Upper lobe of left lung (tissue), 6 donors: ENCODE results near the gene WFDC2. TPM values are rescaled to one million over a fixed set of nuclear protein-coding genes. Genes with fewer than 3 reads are reported as not detected.

Experiments
- ATAC-seq, 2 donors: fragments of 200-7000 bp; cut with Tn5 transposase; one replicate each; pipeline ENCODE4 v1.9.1; 2022; ENCODE audit warnings: mild to moderate bottlenecking in 2 of 2, moderate library complexity in 2 of 2; ENCODE audit not compliant: low FRiP score in 2 of 2
- DNase-seq, 2 donors: peaks; one replicate each; pipeline ENCODE4 v3.0.0-alpha.2; 2019 to 2020
- H3K27ac ChIP-seq, 4 donors: fragments of 200-600 bp; sonication (generic); one replicate each; pipeline ENCODE4 v1.5.1; 2016 to 2019
- H3K27me3 ChIP-seq, 4 donors: fragments of 200-600 bp; sonication (generic); one replicate each; pipeline ENCODE4 v1.5.1; 2017 to 2019
- H3K36me3 ChIP-seq, 4 donors: fragments of 200-600 bp; sonication (generic); one replicate each; pipeline ENCODE4 v1.5.1; 2016 to 2019
- H3K4me1 ChIP-seq, 4 donors: fragments of 200-600 bp; sonication (generic); one replicate each; pipeline ENCODE4 v1.5.1; 2018 to 2019
- H3K4me3 ChIP-seq, 4 donors: fragments of 200-600 bp; sonication (generic); one replicate each; pipeline ENCODE4 v1.5.1; 2017 to 2019; ENCODE audit warnings: mild to moderate bottlenecking in 2 of 4, moderate library complexity in 1 of 4
- H3K9me3 ChIP-seq, 4 donors: fragments of 200-600 bp; sonication (generic); one replicate each; pipeline ENCODE4 v1.5.1; 2018 to 2019
- CTCF ChIP-seq, 6 experiments: fragments of 450-650 bp in 4 of 6; fragments of 200-600 bp in 2 of 6; sonication (generic) in 2 of 6; IDR thresholded peaks; one replicate each; pipeline ENCODE4 v1.5.1; 2016 to 2019; ENCODE audit warnings: antibody characterized with exemption in 6 of 6
- EP300 ChIP-seq, 4 donors: sonication (generic); formaldehyde crosslinking; IDR thresholded peaks; one replicate each; pipeline ENCODE4 v1.5.1; 2017; ENCODE audit warnings: antibody characterized with exemption in 4 of 4, control low read depth in 2 of 4
- POLR2A ChIP-seq, 4 donors: fragments of 450-650 bp; IDR thresholded peaks; one replicate each; pipeline ENCODE4 v1.5.1; 2016 to 2017; ENCODE audit warnings: antibody characterized with exemption in 4 of 4, mild to moderate bottlenecking in 2 of 4
- POLR2AphosphoS5 ChIP-seq, 2 donors: sonication (generic); formaldehyde crosslinking; IDR thresholded peaks; one replicate each; pipeline ENCODE4 v1.5.1; 2017; ENCODE audit warnings: antibody characterized with exemption in 2 of 2
- WGBS, 2 donors: methylation state at CpG; one replicate each; pipeline ENCODE4 v1.1.5; 2017 to 2018; 5-methylcytosine and 5-hydroxymethylcytosine counted together
- total RNA-seq, 6 donors: library from RNA; depleted of rRNA in 4 of 6; stranded (reverse); fragments of >200 nt in 4 of 6; gene quantifications; one replicate each; pipeline versions ENCODE4 v1.1.0 to v1.2.1, GENCODE V29; 2016 to 2021
- donor health status: DM: no; HTN: no; CAD: no; lungs with moderate emphysema.
- donor health status: DM: no; HTN: yes; CAD: no; lungs with severe emphysema.

WFDC2 gene
- total RNA-seq, 6 donors from 2014 or later = 91.7 to 163 (median 135) TPM

GRCh38 chr20:45450097-45450818 is 19.3 kb upstream of the WFDC2 start:
- 64 to 70% methylated on average over 3 to 5 of the region's 5 CpGs for WGBS, 2 donors
- peaks cover 0 to 14% (median 0%) of the 10 kb centered on the region in 4 donors for H3K4me1 ChIP-seq
- TF ChIP-seq CTCF (IDR thresholded peaks at IDR 0.05) (peak in 5 of 6 experiments; percentile 13 to 58 (median 48)), POLR2A (IDR thresholded peaks at IDR 0.05) (no peak), EP300 (IDR thresholded peaks at IDR 0.05) (no peak)
- ATAC-seq = peak; percentile 6 to 82
- H3K4me3 ChIP-seq = no peak overlapping the region
- no peaks in the 10 kb centered on the region for H3K27me3 ChIP-seq
- peak overlapping the region in 1 of 4 donors; percentile 36 for H3K27ac ChIP-seq
- H3K9me3 ChIP-seq = no peaks in the 10 kb centered on the region
- H3K36me3 ChIP-seq = no peaks in the 10 kb centered on the region
- peak in 1 of 2 donors; percentile 31 for DNase-seq

- Histone ChIP-seq H3K4me1 (peaks cover 0 to 14% (median 0%) of the 10 kb centered on the region in 4 donors), H3K27me3 (no peaks in the 10 kb centered on the region), H3K9me3 (no peaks in the 10 kb centered on the region), H3K27ac (peak overlapping the region in 1 of 4 donors; percentile 50), H3K36me3 (no peaks in the 10 kb centered on the region), H3K4me3 (no peak overlapping the region)
- 52 to 60% methylated on average over 4 of the region's 4 CpGs for WGBS, 2 donors
- DNase-seq (peak in 1 of 2 donors; percentile 29), ATAC-seq (no peak)
- TF ChIP-seq EP300 (IDR thresholded peaks at IDR 0.05) (no peak), POLR2A (IDR thresholded peaks at IDR 0.05) (no peak), CTCF (IDR thresholded peaks at IDR 0.05) (no peak), POLR2AphosphoS5 (IDR thresholded peaks at IDR 0.05) (no peak)
Observed at GRCh38 chr20:45452238-45452637, 17.3 kb upstream of the WFDC2 start.

GRCh38 chr20:45452772-45453691 is 16.5 kb upstream of the WFDC2 start:
- no peak for ATAC-seq

GRCh38 chr20:45456632-45457031 is 12.9 kb upstream of the WFDC2 start:
- peak in 1 of 2 donors; percentile 34 for ATAC-seq
- H3K27me3 ChIP-seq = no peaks in the 10 kb centered on the region
- no peak overlapping the region for H3K4me3 ChIP-seq
- peaks cover 0 to 14% (median 0%) of the 10 kb centered on the region in 4 donors for H3K4me1 ChIP-seq
- H3K9me3 ChIP-seq = no peaks in the 10 kb centered on the region
- no peaks in the 10 kb centered on the region for H3K36me3 ChIP-seq
- H3K27ac ChIP-seq = no peak overlapping the region
- 25 to 31% methylated on average over 6 of the region's 6 CpGs for WGBS, 2 donors
- DNase-seq = peak in 1 of 2 donors; percentile 76
- TF ChIP-seq POLR2AphosphoS5 (IDR thresholded peaks at IDR 0.05) (no peak), CTCF (IDR thresholded peaks at IDR 0.05) (peak in 5 of 6 experiments; percentile 16 to 52 (median 32))

More at GRCh38 chr20:45452772-45453691, 16.5 kb upstream of the WFDC2 start:
- Histone ChIP-seq H3K27ac (peak overlapping the region in 2 of 4 donors; percentile 50 to 52), H3K27me3 (no peaks in the 10 kb centered on the region), H3K4me3 (no peak overlapping the region), H3K9me3 (no peaks in the 10 kb centered on the region), H3K36me3 (no peaks in the 10 kb centered on the region), H3K4me1 (peaks cover 0 to 14% (median 0%) of the 10 kb centered on the region in 4 donors)
- TF ChIP-seq CTCF (IDR thresholded peaks at IDR 0.05) (no peak), POLR2AphosphoS5 (IDR thresholded peaks at IDR 0.05) (no peak), POLR2A (IDR thresholded peaks at IDR 0.05) (no peak), EP300 (IDR thresholded peaks at IDR 0.05) (no peak)
- no peak for DNase-seq
- 61 to 74% methylated on average over 4 of the region's 4 CpGs for WGBS, 2 donors
